ENCODE data around the gene ACAD9. TPM values are rescaled to one million over a fixed set of nuclear protein-coding genes. Genes with fewer than 3 reads are reported as not detected.
"Not testable (repeated sequence)": the region's sequence is repeated elsewhere in the genome, so short reads cannot be mapped to it uniquely, and the experiment has no call there.

ACAD9 gene
- total and polyA plus RNA-seq, 2 experiments from 2014 or later: 22.3 to 29.7 TPM

DNA sequence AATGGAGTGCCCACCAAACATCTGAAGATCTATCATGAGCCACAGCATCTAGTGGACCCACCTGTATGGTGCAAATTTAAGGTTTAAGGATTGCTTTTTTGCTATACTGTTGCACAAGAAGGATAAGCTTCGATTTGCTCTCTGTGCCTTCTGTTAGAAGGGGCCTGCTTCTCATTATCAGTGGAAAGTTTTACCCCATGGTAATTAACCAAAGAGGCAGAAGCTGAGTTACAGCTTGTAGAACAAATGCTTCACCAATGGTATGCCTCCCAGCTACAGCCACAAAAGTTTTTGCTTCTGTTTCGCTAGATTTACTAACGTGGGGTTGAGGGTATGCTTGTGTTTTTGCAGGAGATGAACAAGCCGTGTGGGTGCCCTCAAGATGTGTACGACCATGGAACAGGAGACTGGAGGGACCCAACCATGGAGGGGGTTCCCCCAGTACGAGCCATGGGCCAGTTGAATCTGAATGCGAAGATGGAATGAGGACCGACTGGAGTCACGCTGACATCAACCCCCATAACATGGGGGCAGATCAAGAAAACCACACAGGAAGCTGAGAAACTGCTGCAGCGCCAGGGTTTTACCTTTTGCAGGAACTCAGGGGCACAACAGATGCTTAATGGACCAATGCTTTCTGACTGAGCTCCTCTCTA lies 43.5 kb downstream of the ACAD9 start:
- H2AFZ ChIP-seq: no peak overlapping the region
- H3K9ac ChIP-seq: no peak overlapping the region
- no peak overlapping the region for H3K27ac ChIP-seq
- H3K27me3 ChIP-seq (replicated peaks; ENCODE audit: insufficient read depth): no peaks in the 10 kb centered on the region
- H3F3A ChIP-seq (ENCODE audit: insufficient read depth): no peaks in the 10 kb centered on the region
- no peak for DNase-seq
- H3K36me3 ChIP-seq (ENCODE audit: low read depth): peaks cover 3% of the 10 kb centered on the region; the same call in 1 of the 2 replicates
- no peaks in the 10 kb centered on the region for H3K4me1 ChIP-seq (ENCODE audit: insufficient read depth)
- no peaks in the 10 kb centered on the region for H3K79me2 ChIP-seq (ENCODE audit: insufficient read depth)
- H3K4me2 ChIP-seq (ENCODE audit: unreplicated experiment): no peak overlapping the region
- TF ChIP-seq EZH2phosphoT487 (IDR thresholded peaks at IDR 0.05; ENCODE audit: insufficient read depth, low read depth) (no peak), EZH2 (IDR thresholded peaks at IDR 0.05; ENCODE audit: insufficient read depth, poor library complexity, severe bottlenecking) (no peak)
- no peaks in the 10 kb centered on the region for H4K20me1 ChIP-seq (ENCODE audit: insufficient read depth)
- no peak overlapping the region for H3K4me3 ChIP-seq
- 84 to 89% methylated on average over 10 of the region's 10 CpGs for WGBS, 2 experiments (ENCODE audit: low coverage in 1 of 2, low lambda C conversion rate in 2 of 2, missing lambda C conversion rate in 2 of 2)
- no peaks in the 10 kb centered on the region for H3K9me3 ChIP-seq (ENCODE audit: low read depth)
- in situ Hi-C loops (cut with MboI): no loop called here
- no peaks in the 10 kb centered on the region for H3K9me2 ChIP-seq (ENCODE audit: insufficient read depth)

DNA sequence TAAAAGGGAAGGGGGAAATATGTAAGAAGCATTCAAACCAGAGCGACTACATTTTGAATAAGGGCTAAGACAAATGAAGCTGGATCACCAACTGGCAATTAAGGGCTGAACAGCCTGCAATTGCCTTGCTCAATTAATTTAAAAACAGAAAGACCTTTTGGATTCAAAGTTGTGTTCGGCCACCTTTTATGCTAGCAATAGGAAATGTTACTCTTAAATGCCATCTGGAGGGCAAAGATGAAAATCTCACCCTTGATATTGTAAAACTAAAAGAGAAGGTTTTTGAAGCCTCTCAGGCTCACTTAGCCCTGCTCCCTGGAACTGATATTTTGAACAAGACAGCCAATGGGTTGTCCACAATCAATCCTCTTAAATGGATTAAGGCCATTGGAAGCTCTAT lies 44.2 kb downstream of the ACAD9 start:
- Histone ChIP-seq H3K9me2 (ENCODE audit: insufficient read depth) (no peaks in the 10 kb centered on the region), H3K4me2 (ENCODE audit: unreplicated experiment) (no peak overlapping the region), H3K79me2 (ENCODE audit: insufficient read depth) (no peaks in the 10 kb centered on the region), H3K4me1 (ENCODE audit: insufficient read depth) (no peaks in the 10 kb centered on the region), H2AFZ (no peak overlapping the region), H4K20me1 (ENCODE audit: insufficient read depth) (no peaks in the 10 kb centered on the region), H3K4me3 (no peak overlapping the region), H3K27ac (no peak overlapping the region), H3K36me3 (ENCODE audit: low read depth) (peaks cover 3% of the 10 kb centered on the region; the same call in 1 of the 2 replicates), H3K9me3 (ENCODE audit: low read depth) (no peaks in the 10 kb centered on the region), H3K9ac (no peak overlapping the region), H3F3A (ENCODE audit: insufficient read depth) (no peaks in the 10 kb centered on the region), H3K27me3 (replicated peaks; ENCODE audit: insufficient read depth) (no peaks in the 10 kb centered on the region)
- WGBS, 2 experiments (ENCODE audit: low coverage in 1 of 2, low lambda C conversion rate in 2 of 2, missing lambda C conversion rate in 2 of 2): 94 to 95% methylated on average over 2 of the region's 2 CpGs
- in situ Hi-C loops (cut with MboI): no loop called here
- TF ChIP-seq EZH2phosphoT487 (IDR thresholded peaks at IDR 0.05; ENCODE audit: insufficient read depth, low read depth): no peak
- no peak for TF ChIP-seq EZH2 (IDR thresholded peaks at IDR 0.05; ENCODE audit: insufficient read depth, poor library complexity, severe bottlenecking)
- DNase-seq: no peak

DNA sequence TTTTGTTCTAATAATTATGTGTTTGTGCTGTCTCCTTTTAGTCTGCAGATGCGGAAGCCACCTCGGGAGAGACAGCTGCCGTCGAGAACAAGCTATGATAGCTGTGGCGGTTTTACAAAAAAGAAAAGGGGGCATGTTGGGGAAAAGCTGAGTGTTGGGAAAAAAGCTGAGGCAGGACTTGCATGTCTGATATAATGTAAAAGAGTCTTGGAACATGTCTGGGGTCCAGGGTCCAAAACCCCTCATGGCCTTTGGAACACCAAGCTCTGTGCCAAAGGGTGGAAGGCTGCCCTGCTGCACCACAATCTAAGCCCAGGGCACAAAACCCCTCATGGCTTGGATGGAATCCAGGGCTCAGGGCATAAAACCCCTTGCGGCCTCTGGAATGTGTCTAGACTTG lies 44.6 kb downstream of the ACAD9 start:
- H2AFZ ChIP-seq; H3K27me3 ChIP-seq (replicated peaks; ENCODE audit: insufficient read depth); H3K9me2 ChIP-seq (ENCODE audit: insufficient read depth); H3K9me3 ChIP-seq (ENCODE audit: low read depth); in situ Hi-C loops (cut with MboI); H3K4me2 ChIP-seq (ENCODE audit: unreplicated experiment); H3K9ac ChIP-seq; H3K4me3 ChIP-seq; DNase-seq; H3K27ac ChIP-seq; H4K20me1 ChIP-seq (ENCODE audit: insufficient read depth); H3K4me1 ChIP-seq (ENCODE audit: insufficient read depth); H3F3A ChIP-seq (ENCODE audit: insufficient read depth); H3K36me3 ChIP-seq (ENCODE audit: low read depth); H3K79me2 ChIP-seq (ENCODE audit: insufficient read depth): not testable (repeated sequence)
- 86 to 88% methylated on average over 6 of the region's 6 CpGs for whole genome bisulfite sequencing, 2 experiments (ENCODE audit: low coverage in 1 of 2, low lambda C conversion rate in 2 of 2, missing lambda C conversion rate in 2 of 2)

DNA sequence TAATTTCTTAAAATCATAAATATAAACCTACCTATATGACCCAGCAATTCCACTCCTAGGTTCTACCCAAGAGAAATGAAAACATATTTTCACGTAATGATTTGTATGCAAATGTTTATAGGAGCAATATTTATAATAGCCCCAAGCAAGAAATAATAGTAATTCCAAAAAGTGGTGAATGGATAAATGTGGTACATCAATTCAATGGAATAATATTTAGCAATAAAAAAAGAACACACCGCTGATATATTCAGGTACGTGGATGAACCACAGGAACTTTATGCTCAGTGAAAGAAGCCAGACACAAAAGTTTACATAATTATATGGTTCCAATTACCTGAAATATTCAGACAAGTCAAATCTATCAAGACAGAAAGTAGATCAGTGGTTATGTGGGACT lies 49.9 kb downstream of the ACAD9 start:
- Histone ChIP-seq H3K4me2 (ENCODE audit: unreplicated experiment) (no peak overlapping the region), H3K4me1 (ENCODE audit: insufficient read depth) (no peaks in the 10 kb centered on the region), H2AFZ (no peak overlapping the region), H3K27ac (no peak overlapping the region), H3K4me3 (no peak overlapping the region), H3K36me3 (ENCODE audit: low read depth) (no peaks in the 10 kb centered on the region), H3K9me2 (ENCODE audit: insufficient read depth) (no peaks in the 10 kb centered on the region), H3K9me3 (ENCODE audit: low read depth) (peaks cover 4% of the 10 kb centered on the region), H3K27me3 (replicated peaks; ENCODE audit: insufficient read depth) (peaks cover 6% of the 10 kb centered on the region; the same call in 1 of the 2 replicates), H4K20me1 (ENCODE audit: insufficient read depth) (no peaks in the 10 kb centered on the region), H3F3A (ENCODE audit: insufficient read depth) (no peaks in the 10 kb centered on the region), H3K79me2 (ENCODE audit: insufficient read depth) (no peaks in the 10 kb centered on the region), H3K9ac (no peak overlapping the region)
- in situ Hi-C loops (cut with MboI): no loop called here
- WGBS, 2 experiments (ENCODE audit: low coverage in 1 of 2, low lambda C conversion rate in 2 of 2, missing lambda C conversion rate in 2 of 2): 82 to 87% methylated on average over 3 of the region's 3 CpGs
- DNase-seq: no peak
- TF ChIP-seq EZH2phosphoT487 (IDR thresholded peaks at IDR 0.05; ENCODE audit: insufficient read depth, low read depth) (no peak), EZH2 (IDR thresholded peaks at IDR 0.05; ENCODE audit: insufficient read depth, poor library complexity, severe bottlenecking) (no peak)

DNA sequence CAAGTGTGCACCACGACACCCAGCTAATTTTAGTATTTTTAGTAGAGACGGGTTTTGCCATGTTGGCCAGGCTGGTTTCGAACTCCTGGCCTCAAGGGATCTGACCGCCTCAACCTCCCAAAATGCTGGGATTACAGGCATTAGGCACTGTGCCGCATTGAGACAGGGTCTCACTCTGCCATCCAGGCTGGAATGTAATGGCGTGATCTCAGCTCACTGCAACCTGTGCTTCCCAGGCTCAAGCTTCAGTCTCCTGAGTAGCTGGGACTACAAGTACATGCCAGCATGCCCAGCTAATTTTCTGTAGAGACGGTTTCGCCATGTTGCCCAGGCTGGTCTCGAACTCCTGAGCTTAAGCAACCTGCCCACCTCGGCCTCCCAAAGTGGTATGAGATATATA lies 51.6 kb downstream of the ACAD9 start:
- DNase-seq: no peak
- peaks cover 17% of the 10 kb centered on the region; the same call in 1 of the 2 replicates for H3K27me3 ChIP-seq (replicated peaks; ENCODE audit: insufficient read depth)
- no peaks in the 10 kb centered on the region for H3K4me1 ChIP-seq (ENCODE audit: insufficient read depth)
- H3K79me2 ChIP-seq (ENCODE audit: insufficient read depth): no peaks in the 10 kb centered on the region
- TF ChIP-seq EZH2 (IDR thresholded peaks at IDR 0.05; ENCODE audit: insufficient read depth, poor library complexity, severe bottlenecking): no peak
- TF ChIP-seq EZH2phosphoT487 (IDR thresholded peaks at IDR 0.05; ENCODE audit: insufficient read depth, low read depth): no peak
- no peak overlapping the region for H3K4me3 ChIP-seq
- H4K20me1 ChIP-seq (ENCODE audit: insufficient read depth): no peaks in the 10 kb centered on the region
- no peaks in the 10 kb centered on the region for H3K36me3 ChIP-seq (ENCODE audit: low read depth)
- WGBS, 2 experiments (ENCODE audit: low coverage in 1 of 2, low lambda C conversion rate in 2 of 2, missing lambda C conversion rate in 2 of 2): 58 to 61% methylated on average over 10 of the region's 10 CpGs
- no peaks in the 10 kb centered on the region for H3F3A ChIP-seq (ENCODE audit: insufficient read depth)
- no peak overlapping the region for H3K27ac ChIP-seq
- peaks cover 4% of the 10 kb centered on the region for H3K9me3 ChIP-seq (ENCODE audit: low read depth)
- H3K4me2 ChIP-seq (ENCODE audit: unreplicated experiment): no peak overlapping the region
- no peak overlapping the region for H2AFZ ChIP-seq
- no peaks in the 10 kb centered on the region for H3K9me2 ChIP-seq (ENCODE audit: insufficient read depth)
- in situ Hi-C loops (cut with MboI): no loop called here
- H3K9ac ChIP-seq: no peak overlapping the region
